DMS114 treated with DMSO at 0.1 percent for 48 hours (cell line): ENCODE data around the gene CX3CR1.

Experiments
- DNase-seq: peaks from one replicate; lab custom pipeline; 2025; ENCODE audit not compliant: unreplicated experiment; lab: John Stamatoyannopoulos, UW

CX3CR1 gene

DNA sequence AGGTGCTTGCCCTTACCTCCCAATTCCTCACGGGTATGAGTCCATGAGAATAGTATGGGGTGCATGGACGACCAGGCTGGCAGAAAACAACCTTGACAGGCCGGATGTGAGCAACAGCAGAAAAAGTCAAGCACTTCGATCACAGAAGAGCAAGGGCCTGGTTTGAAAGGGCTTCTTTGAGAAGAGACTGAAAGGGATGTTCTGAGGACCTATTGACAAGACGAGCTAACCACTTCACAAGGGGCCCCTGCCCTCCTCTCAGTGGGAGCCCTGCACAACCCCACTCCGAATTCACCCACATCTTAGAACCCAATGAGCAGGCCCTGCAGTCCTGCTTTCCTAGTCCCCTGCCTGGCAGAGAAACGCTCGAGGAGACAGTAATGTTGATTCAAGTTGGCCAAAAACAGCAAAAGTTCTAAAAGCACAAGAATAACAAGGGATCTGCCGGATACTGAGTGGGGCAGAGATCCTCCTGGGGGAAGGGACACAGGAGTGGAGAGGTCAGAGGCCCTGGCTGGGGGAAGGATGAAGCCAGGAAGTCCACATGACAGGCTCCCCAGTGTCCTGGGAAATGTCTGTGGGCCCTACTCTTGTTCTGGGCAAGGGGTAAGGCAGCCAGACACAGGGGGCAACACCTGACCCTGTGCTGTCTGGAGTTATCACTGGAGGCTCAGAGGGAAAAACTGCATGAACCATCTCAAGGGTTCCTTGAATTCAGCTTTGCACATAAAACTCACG lies 14.8 kb upstream of the CX3CR1 start:
- DNase-seq: no peak

- no peak for DNase-seq
Measured at GRCh38 chr3:39292961-39293360, 13.1 kb upstream of the CX3CR1 start.

- peak; percentile 31 for DNase-seq
Measured at GRCh38 chr3:39291903-39292329, 12.1 kb upstream of the CX3CR1 start.

- no peak for DNase-seq
Measured at GRCh38 chr3:39290255-39290654, 10.4 kb upstream of the CX3CR1 start.

DNA sequence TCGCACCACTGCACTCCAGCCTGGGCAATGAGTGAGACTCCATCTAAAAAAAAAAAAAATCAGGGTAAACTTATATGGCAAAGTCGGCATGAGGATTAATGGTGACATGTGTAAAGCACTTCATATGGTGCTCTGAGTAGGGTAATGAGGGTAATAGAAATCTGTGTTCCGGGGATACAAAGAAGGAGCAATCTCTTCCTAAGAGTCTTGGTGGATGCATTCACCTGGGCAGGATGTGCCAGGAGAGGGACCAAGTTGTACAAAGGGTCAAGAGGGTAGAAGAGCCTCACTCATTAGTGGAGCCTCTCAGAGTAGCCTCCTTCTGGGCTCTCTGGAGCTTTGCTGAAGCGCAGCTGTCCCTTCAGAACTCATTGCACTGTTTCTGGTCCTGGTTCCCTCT lies 9.3 kb upstream of the CX3CR1 start:
- no peak for DNase-seq

- peak; percentile 33 for DNase-seq
Measured at GRCh38 chr3:39288300-39288808, 8.5 kb upstream of the CX3CR1 start.

DNA sequence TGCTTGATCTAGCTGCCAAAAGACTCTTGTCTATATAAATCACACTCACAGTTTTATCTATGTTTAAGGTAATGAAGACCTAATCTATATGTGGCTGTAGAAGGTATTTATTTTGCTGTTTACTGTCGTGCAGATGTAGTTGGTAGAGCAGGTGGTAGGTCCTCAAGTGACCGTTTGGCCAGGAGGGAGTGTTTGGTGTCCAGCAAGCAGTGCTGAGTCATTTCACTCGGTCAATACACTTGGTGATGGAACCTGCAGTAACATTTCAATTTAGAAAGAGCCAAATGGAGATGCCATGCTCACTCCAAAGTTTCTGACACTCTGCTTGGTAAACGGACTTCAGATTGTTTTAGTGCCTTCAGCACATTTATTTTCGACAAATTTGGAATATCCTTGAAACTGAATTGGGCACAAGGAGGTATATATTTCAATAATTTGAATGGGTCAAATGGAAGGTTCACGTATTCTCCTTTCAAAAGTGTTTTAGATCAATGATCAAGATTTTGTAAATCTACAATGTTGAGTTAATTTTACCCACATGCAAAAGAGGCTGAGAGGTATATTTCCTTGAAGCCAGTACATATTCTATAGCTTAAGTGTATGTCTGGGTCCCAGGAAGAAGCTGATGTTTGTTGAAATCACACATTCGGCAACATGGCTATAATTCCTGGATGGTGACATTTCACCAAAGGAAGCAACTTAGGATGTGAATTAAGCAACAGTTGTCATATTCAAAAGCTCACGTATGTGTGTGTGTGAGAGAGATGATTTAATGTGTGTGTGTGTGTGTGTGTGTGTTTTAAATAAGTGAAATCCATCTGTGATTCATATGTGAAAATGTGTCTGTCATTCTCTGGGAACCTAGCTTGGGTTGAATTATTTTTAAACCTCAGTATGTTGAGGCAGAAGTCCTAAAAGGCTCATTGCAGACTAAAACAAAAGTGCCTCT lies 7.7 kb upstream of the CX3CR1 start:
- no peak for DNase-seq

DNA sequence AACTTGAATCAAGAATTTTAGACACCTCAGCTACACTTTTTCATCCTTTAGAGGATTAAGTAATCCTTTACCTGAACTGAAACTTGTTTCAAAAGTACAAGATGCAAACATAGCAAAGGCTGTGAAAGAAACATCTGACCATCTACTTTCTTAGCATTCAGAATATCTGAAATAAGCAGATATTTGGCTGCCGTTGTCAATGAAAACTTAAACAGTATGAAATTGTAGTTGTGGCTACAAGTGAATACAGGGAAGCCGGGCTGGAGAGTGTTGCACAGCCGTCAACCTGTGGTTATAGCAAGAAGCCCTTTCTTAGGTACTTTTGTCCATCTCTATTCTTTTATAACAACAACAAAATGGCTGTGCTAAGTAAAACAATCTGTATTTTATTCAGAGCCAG lies 6.9 kb upstream of the CX3CR1 start:
- no peak for DNase-seq

GRCh38 chr3:39285332-39285731 lies 5.5 kb upstream of the CX3CR1 start:
- no peak for DNase-seq

- DNase-seq: no peak
Measured at GRCh38 chr3:39284457-39284881, 4.6 kb upstream of the CX3CR1 start.

DNA sequence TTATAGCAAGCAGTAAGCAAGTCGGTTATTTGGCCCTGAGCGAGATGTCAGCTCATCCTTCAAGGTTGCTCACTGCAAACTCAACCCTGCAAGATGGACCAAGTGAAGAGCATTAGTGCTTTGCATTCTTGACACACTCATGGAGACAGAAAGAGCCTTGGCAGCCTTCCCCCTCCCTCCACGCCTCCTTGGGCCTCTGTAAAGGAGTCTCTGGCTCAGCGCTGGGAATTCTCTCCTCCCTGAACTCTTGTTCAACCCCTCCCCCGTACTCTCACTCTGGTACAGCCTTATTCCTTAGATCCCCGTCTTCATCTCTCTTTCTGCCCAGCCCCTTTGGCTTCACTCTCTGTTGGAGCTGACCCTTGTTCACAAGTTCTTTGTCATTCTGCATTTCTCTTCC lies 2.2 kb upstream of the CX3CR1 start:
- DNase-seq: no peak

DNA sequence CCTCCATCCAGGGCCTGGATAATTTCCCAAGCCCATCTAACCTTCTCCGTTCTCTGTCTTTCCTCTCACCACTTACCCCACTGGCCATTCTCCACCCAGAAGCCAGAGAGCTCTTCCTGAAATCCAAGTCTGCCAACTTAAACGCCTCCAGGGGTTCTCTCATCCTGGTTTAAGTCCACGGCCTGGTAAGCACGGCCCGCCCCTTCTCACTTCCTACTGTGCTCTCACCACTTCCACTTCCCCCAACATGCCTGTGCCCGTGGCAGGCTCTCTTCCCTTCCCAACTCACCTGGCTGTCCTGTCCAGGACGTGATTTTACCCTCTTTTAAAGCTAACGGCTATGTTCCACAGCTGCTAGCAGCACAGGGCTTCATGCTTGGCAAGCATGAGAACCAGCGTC lies 1.7 kb upstream of the CX3CR1 start:
- DNase-seq: no peak

DNA sequence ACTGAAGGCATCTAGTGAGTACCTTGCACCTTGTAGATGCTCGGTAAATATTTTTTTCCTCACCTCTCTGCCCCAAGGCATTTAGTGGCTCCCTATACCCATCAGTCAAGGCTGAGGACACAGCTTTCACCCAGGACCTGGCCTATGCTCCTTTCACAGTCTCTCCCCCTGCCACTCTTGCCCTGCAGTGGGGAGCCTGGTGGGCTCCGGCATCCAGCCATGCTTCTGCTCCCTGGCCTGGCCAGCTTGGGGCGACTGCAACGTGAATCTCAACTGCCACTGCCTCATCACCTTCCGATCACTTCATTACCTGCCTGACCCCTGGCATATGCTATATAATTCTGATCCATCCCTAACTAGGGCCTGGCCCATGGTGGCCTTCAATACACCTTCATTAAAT lies 735 bp upstream of the CX3CR1 start:
- DNase-seq: no peak

GRCh38 chr3:39278616-39278935 lies 1.3 kb downstream of the CX3CR1 start:
- DNase-seq: no peak

GRCh38 chr3:39277893-39278615 lies 1.8 kb downstream of the CX3CR1 start:
- no peak for DNase-seq

- no peak for DNase-seq
Measured at GRCh38 chr3:39276746-39277145, 3.1 kb downstream of the CX3CR1 start.

DNA sequence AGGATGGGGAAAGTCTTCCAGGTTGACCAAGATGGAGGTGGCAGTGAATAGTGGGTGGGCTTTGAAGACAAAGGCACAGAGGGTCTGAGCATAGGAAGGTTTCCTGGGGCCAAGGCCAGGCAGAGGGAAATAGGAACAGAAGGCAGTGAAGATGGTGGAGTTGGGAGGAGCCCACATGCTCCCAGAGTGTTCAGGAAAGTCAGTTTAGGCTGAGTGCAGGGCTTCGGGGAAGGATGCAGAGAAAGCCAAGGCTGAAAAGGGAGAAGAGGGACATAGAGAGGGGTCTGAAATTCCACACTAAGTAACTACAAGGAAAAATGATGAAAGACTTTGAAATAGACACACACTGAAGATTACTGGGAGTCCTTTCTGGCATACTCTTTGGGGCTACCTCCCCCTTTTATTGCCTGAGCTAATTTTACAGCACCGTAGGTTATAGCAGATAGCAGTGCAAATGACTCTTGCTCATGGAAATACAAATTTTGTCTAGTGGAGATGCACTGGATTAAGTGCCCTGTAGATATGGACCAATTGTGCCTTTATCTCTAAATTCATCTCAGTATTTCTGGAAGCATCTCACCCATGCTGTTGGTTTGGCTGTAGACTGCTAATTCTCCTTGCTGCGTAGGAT lies 3.8 kb downstream of the CX3CR1 start:
- DNase-seq: no peak

DNA sequence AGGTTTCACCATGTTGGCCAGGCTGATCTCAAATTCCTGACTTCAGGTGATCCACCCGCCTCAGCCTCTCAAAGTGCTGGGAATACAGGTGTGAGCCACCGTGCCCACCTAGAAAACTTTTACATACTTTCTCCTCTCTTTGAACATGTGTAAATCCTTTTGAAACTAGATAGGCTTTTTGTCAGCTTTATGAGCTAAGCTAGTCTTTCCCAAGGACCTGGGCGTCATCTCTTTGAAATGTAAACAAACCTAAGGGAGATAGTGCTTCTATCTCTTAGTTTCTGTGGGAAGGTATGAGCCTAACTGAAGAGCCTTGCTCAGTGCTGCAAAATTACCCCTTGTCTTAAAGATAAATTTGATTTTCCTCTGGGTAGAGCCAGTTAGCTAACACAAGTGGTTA lies 4.8 kb downstream of the CX3CR1 start:
- DNase-seq: no peak

DNA sequence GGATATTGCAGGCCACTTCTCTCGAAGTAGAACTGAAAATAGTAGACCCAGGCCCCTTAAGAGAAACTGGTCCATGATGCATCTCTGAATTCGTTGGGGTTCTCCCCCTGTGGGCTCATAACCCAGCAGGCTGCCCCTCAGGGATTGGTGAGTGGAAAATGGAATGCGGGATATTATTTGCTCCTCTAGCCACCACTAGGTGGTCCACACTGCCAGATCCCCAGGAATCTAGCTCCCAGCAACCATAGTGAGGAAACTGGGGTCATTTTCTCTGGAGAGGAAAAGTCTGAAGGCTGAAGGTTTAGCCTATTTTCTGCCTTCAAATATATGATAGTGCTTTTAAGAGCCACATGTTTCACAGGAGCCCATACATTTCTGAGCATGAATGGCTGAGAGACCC lies 6.7 kb downstream of the CX3CR1 start:
- no peak for DNase-seq

GRCh38 chr3:39272191-39272590 lies 7.6 kb downstream of the CX3CR1 start:
- DNase-seq: no peak

DNA sequence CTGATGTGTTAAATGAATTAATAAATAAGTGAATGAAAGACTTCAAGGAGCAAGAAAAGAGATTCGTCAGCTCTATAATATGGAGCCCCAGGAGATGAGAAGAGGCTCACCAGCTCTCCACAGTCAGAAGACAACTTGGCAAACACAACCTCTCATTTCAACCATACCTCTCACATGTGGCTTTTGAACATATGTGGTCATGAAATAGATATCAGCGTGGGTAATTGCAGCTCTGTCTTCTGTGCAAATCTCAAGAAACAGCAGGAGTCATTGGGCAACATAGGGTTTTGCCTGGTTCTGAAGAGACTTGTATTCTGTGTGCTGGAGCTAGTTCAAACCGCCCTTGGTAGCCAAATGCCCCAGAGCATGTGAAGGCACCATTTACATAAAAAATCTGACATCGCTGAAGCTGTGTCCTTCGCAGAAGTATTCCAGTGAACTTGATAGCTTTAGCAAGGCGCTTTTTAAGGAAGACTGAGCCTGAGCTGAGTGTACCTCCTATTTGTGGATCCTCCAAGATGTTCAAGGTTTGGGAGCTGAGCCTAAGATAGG lies 8.4 kb downstream of the CX3CR1 start:
- no peak for DNase-seq
